Measurements from ENCODE around the gene SPRN. TPM values are rescaled to one million over a fixed set of nuclear protein-coding genes. Genes with fewer than 3 reads are reported as not detected.

Gene SPRN
- total and polyA plus RNA-seq, 2 of the 4 experiments (the other 2 are of a cell fraction), result 0.36 to 2.3 TPM

DNA sequence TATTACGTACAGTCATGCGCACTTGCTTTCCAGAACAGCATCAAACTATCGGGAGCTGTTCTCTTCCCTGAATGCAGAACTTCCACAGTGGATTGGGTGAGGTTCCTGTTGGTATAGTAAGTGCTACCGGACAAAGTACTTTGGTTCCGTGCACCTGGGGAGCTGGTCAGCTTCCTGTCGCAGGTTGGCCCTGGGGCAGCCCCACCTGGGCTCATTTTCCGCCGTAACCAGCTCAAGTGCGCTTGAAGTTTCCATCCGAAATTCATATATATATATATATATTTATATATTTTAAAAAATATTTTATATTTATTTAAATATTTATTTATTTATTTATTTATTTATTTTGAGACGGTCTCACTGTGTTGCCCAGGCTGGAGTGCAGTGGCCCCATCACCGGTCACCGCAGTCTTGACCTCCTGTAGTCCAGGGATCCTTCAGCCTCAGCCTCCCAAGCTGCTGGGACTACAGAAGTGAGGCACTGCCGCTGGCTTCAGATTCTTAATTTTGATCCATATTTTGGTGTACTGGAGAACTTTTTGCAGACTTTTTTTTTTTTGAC is 35.9 kb upstream of the SPRN start:
- DNase-seq (no peak), ATAC-seq (ENCODE audit: low read depth) (no peak)
- no peak overlapping the region for H2AFZ ChIP-seq (replicated peaks; ENCODE audit: low read length, poor library complexity)
- H3K14ac ChIP-seq (replicated peaks; ENCODE audit: low read depth, low read length), result no peak overlapping the region
- H4K91ac ChIP-seq (ENCODE audit: insufficient read depth, low read depth, low read length), result no peak overlapping the region
- H3K18ac ChIP-seq (ENCODE audit: low read depth, low read length), result no peak overlapping the region
- intact Hi-C loops (cut with micrococcal nuclease) (no loop called here), in situ Hi-C loops (cut with MboI; ENCODE audit: low sequenced_read_pairs) (no loop called here), dilution Hi-C loops (cut with HindIII; ENCODE audit: low sequenced_read_pairs, unreplicated experiment) (no loop called here)
- no peak overlapping the region for H2BK120ac ChIP-seq (ENCODE audit: low read depth, low read length)
- no peaks in the 10 kb centered on the region for H4K20me1 ChIP-seq (ENCODE audit: insufficient read depth, low read length)
- H3K4me2 ChIP-seq (ENCODE audit: low read depth, low read length), result no peak overlapping the region
- no peak overlapping the region for H2BK20ac ChIP-seq (ENCODE audit: low read depth, low read length)
- H2AK5ac ChIP-seq (ENCODE audit: low read depth, low read length), result no peak overlapping the region
- H3K9ac ChIP-seq (ENCODE audit: low read depth, low read length), result no peak overlapping the region
- H2BK5ac ChIP-seq (ENCODE audit: low read depth, low read length, poor library complexity, severe bottlenecking), result no peak overlapping the region
- no peak for TF ChIP-seq MXI1 (IDR thresholded peaks at IDR 0.05; ENCODE audit: borderline replicate concordance, low read depth, low read length)
- TF ChIP-seq CEBPB (IDR thresholded peaks at IDR 0.05; ENCODE audit: low read depth, low read length), result no peak
- TF ChIP-seq FOS (IDR thresholded peaks at IDR 0.05; ENCODE audit: low read depth, low read length), result no peak
- TF ChIP-seq BHLHE40 (IDR thresholded peaks at IDR 0.05; ENCODE audit: low read depth, low read length), result no peak
- no peak for TF ChIP-seq RCOR1 (IDR thresholded peaks at IDR 0.05; ENCODE audit: insufficient replicate concordance, low read length)
- no peak for TF ChIP-seq MAZ (IDR thresholded peaks at IDR 0.05; ENCODE audit: borderline replicate concordance, low read depth, low read length)
- no peak for TF ChIP-seq NFE2L2 (IDR thresholded peaks at IDR 0.05; ENCODE audit: low read depth, low read length)
- TF ChIP-seq ELK1 (IDR thresholded peaks at IDR 0.05; ENCODE audit: borderline replicate concordance, low read depth, low read length), result no peak
- TF ChIP-seq CTCF (conservative IDR thresholded peaks at IDR 0.05; ENCODE audit: low read depth, low read length), result no peak
- no peak for TF ChIP-seq CHD1 (IDR thresholded peaks at IDR 0.05; ENCODE audit: low read depth, low read length)
- TF ChIP-seq RAD21 (IDR thresholded peaks at IDR 0.05; ENCODE audit: low read length), result no peak
- no peak for TF ChIP-seq USF2 (IDR thresholded peaks at IDR 0.05; ENCODE audit: low read depth, low read length)
- no peak for TF ChIP-seq RFX5 (IDR thresholded peaks at IDR 0.05; ENCODE audit: low read depth, low read length)
- TF ChIP-seq SMC3 (IDR thresholded peaks at IDR 0.05; ENCODE audit: low read depth, low read length), result no peak
- TF ChIP-seq POLR2A (IDR thresholded peaks at IDR 0.05; ENCODE audit: low read depth, low read length), result no peak
- no peak for TF ChIP-seq MAFK (IDR thresholded peaks at IDR 0.05; ENCODE audit: low read depth, low read length)
- CTCF ChIA-PET, result no interaction called here
- no peak overlapping the region for H3K27ac ChIP-seq (ENCODE audit: insufficient read depth, low read length)
- H2AK9ac ChIP-seq (replicated peaks; ENCODE audit: low read depth, low read length, poor library complexity), result no peak overlapping the region
- no peaks in the 10 kb centered on the region for H3K27me3 ChIP-seq (ENCODE audit: control insufficient read depth, insufficient read depth, low read length)
- H3K9me3 ChIP-seq (ENCODE audit: control insufficient read depth, insufficient read depth, low read length), result no peaks in the 10 kb centered on the region
- no peak overlapping the region for H3K4me3 ChIP-seq (ENCODE audit: insufficient read depth, low read depth, low read length)
- H3K9me1 ChIP-seq (ENCODE audit: insufficient read depth, low read length), result no peaks in the 10 kb centered on the region
- no peak overlapping the region for H2BK15ac ChIP-seq (ENCODE audit: low read depth, low read length)
- no TSS peak for BruUV-seq (replicated peaks)
- H4K5ac ChIP-seq (ENCODE audit: low read depth, low read length), result no peak overlapping the region
- H3K4me1 ChIP-seq (ENCODE audit: control insufficient read depth, insufficient read depth, low read length), result no peaks in the 10 kb centered on the region
- no peak overlapping the region; the same call in 1 of the 2 replicates for H3K56ac ChIP-seq (ENCODE audit: extremely low read depth, insufficient read depth, low read length)
- H3K4ac ChIP-seq (ENCODE audit: low read depth, low read length), result no peak overlapping the region
- H4K8ac ChIP-seq (ENCODE audit: low read depth in 2 of 2, low read length in 2 of 2), result no peak overlapping the region
- 100% methylated on average over 1 of the region's 14 CpGs; no CpG with 5 or more reads in 1 of the 2 experiments for whole genome bisulfite sequencing, 2 experiments (ENCODE audit: extremely low coverage in 2 of 2, insufficient read length in 1 of 2)
- no peaks in the 10 kb centered on the region for H3K36me3 ChIP-seq (ENCODE audit: control insufficient read depth, insufficient read depth, low read length)
- no peak overlapping the region for H3K23ac ChIP-seq (ENCODE audit: low read depth, low read length)
- no peaks in the 10 kb centered on the region for H3K79me1 ChIP-seq (ENCODE audit: low read depth in 1 of 2, low read length in 2 of 2)
- POLR2A ChIA-PET (ENCODE audit: unreplicated experiment), result no interaction called here

Data from IMR-90 (cell line).